Coronary artery (tissue), 2 donors: ENCODE results near the gene HOXB5.

ENCODE experiments used
- DNase-seq: peaks from one replicate; pipeline ENCODE4 v3.0.0-alpha.2; 2017; ENCODE audit warnings: low spot score
- H3K27ac ChIP-seq, 2 donors: fragments of 200-600 bp; sonication (generic); one replicate each; pipeline ENCODE4 v1.5.1; 2016 to 2019
- H3K4me3 ChIP-seq: fragments of 200-600 bp; sonication (generic); 2 replicates; pipeline ENCODE4 v1.5.1; 2016; ENCODE audit warnings: mild to moderate bottlenecking, moderate library complexity
- TF ChIP-seq, protein P1 (sequence below): fragments of 200-600 bp; sonication (generic); IDR thresholded peaks from one replicate; pipeline ENCODE4 v1.5.1; 2019; ENCODE audit warnings: antibody characterized with exemption

HOXB5 gene

DNA sequence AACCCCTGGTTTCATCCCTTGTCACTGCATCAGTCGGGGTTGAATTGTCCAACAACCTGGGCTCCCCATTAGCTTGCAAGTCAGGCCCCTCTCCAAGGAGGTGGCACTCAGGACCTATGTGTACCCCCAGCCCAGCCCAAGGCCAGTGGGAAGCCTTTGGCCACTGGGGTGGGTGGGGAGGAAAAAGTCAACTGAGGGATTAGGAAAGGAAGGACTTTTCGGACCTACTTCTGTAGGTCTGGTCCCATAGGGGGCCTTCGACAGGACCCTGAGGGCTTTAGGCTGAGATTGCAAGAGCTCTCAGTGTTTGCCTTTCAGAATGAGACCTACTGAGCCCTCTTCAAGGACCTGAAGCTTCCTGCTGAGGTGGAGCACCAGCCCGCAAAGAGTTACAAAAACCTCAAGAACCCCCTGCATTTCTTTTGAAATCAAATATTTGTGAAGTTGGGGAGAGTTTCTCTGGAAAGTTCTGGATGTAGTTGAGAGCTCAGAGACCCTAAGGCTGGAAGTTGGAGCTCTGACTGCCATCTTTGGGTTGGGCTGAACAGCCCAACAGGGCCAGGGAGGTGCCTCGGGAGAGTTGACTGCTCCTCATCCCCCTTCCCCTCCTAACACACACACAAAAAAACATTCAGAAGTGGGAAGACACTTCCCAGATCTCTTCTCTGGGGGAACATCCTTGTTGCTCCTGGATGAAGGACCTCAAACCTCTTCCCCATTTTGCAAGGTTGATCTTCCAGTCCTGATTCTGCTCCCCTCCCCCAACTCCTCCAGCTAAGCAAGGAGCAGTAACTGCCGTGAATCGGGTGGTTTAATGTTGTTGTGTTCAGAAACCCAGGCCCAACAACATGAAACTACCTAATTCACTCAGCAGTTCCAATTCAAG lies 38.4 kb upstream of the HOXB5 start:
- no peak overlapping the region for H3K27ac ChIP-seq
- TF ChIP-seq, protein P1, sequence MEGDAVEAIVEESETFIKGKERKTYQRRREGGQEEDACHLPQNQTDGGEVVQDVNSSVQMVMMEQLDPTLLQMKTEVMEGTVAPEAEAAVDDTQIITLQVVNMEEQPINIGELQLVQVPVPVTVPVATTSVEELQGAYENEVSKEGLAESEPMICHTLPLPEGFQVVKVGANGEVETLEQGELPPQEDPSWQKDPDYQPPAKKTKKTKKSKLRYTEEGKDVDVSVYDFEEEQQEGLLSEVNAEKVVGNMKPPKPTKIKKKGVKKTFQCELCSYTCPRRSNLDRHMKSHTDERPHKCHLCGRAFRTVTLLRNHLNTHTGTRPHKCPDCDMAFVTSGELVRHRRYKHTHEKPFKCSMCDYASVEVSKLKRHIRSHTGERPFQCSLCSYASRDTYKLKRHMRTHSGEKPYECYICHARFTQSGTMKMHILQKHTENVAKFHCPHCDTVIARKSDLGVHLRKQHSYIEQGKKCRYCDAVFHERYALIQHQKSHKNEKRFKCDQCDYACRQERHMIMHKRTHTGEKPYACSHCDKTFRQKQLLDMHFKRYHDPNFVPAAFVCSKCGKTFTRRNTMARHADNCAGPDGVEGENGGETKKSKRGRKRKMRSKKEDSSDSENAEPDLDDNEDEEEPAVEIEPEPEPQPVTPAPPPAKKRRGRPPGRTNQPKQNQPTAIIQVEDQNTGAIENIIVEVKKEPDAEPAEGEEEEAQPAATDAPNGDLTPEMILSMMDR = no peak
- DNase-seq = no peak
- no peak overlapping the region for H3K4me3 ChIP-seq

DNA sequence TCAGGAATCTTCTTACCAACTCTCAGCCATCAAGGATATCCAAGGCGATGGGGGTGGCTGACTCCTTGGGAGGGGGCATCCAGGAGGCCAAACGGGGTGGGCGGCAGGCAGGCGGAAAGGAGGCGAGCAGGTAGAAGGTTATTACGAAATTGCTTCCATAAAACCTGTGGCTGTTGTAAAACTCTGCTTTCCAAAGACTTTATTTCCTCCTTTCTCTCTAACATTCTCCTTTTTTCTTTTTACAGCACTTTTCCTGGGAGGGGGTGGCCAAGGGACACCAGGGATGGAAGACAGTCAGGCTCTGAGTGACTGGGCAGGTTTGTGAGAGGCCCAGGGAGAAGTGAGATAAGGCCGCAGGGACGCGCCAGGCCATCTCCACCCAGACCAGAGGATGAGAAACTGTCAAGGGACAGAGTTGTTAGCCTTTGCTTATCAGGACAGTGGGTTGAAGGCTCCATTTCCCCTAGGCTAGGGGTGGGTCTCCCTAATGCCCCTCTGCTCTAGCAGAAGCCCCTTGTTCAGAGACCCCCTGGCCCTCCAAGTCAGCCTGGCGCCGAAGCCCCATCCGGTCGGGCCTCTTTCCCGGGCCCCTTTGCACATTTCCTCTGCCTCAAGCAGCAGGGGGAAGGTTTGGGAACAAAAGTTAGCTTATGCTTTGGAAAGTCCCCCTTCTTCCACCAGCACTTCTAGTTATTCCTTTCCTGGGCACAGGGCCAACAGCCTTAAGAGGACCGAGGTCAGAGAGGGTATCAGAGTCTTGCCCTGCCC lies 37.5 kb upstream of the HOXB5 start:
- DNase-seq = no peak
- no peak overlapping the region for H3K4me3 ChIP-seq
- no peak overlapping the region for H3K27ac ChIP-seq
- TF ChIP-seq, protein P1 = no peak

DNA sequence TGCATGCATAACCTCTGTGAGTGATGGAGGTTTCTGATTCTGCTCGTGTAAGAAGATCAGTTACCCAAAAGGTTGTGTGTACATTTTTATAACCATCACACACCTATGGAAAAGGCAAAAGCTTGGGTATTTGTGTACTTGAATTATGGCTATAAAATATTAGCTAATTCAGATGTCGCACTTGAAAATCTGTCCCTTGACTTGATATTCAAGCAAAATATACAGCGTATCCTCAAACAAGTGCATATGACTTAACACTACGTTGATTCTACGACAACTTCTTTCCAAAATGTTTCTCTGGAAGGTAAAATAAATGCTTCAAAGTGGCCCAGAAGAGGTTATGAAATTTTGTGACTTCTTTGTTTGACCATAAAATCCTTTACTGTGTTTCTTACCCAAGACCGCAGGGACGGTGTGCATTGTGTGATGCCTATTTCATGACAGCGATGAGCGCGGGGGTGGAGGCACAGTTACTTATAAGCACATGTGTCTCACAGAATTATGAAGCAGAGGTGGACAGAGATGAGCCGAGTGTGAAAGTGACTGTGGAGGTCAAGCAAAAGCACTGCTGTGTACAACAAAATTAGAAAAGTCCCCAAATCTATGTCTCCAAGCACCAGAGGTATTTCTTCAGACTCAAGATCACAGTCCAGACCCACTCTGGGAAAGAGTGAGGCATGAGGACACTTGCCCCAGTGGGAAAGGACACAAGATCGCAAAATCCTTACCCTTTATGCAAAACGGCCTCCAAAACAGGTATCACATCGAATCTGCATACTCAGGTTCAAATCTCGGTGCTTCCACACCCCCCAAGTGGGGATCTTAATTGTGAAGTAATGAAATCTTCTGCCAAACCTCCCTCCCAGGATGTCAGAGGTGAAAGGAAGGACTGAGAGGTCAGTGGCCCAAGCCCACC lies 36.7 kb upstream of the HOXB5 start:
- Histone ChIP-seq H3K4me3 (no peak overlapping the region), H3K27ac (no peak overlapping the region)
- no peak for DNase-seq
- TF ChIP-seq, protein P1 = no peak

DNA sequence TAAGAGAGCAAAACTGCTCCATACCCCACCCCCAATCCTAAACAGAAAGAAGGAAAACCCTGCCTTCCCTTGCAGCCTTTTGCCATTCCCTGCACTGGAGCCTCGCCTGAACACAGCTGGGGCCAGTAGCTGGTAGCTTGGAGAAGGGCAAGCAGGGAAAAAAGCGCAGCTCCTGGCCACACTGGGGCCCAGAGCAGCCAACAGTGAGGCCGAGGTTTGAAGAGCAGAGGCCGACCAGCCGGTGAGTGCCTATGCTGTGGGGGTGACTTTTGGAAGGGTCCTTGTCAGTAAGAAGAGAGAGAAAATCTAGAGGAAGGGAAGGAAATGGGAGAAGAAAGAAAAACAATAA lies 35.8 kb upstream of the HOXB5 start:
- TF ChIP-seq, protein P1 = no peak
- DNase-seq = no peak

DNA sequence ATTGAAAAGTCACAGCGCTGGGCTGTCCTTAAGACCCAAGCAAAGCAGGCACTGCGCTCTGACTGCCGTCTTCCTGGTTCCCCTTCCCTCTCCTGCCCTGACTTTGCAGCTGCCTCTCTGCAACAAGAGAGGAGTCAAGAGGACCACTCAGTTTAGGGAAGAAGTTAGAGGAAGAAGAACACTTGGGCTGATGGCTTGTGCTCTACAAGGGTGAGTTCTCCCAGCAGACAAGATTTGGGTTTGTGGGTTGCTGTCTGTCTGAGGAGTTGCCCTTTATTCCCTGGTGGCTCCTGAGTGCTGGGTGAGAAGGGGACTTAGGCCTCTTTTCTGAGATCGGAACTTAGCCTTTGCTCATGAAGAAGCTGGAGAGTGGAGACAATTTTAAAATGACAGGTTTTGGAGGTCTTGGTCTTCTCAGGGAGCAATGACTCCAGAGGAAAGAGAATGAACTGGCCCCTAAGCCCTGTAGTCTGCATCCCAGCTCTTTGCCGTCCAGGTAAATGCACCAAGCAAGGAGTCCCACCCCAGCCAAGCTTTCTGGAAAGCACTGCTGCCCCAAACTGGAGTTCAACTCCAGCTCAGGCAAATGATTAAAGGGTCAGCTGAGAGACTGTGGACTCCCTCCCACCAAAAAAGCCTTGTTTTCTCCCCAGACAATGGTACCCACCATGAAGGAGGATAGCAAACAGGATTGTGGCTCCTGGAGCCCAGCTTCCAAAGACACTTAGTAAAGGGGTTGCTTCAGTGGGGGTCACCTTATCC lies 35.3 kb upstream of the HOXB5 start:
- H3K4me3 ChIP-seq = no peak overlapping the region
- no peak for DNase-seq
- TF ChIP-seq, protein P1 = no peak
- H3K27ac ChIP-seq = no peak overlapping the region

More for the DNA sequence above, 35.8 kb upstream of the HOXB5 start:
- Histone ChIP-seq H3K4me3 (no peak overlapping the region), H3K27ac (no peak overlapping the region)
